Measurements from ENCODE around the gene KDELR3.

DNA sequence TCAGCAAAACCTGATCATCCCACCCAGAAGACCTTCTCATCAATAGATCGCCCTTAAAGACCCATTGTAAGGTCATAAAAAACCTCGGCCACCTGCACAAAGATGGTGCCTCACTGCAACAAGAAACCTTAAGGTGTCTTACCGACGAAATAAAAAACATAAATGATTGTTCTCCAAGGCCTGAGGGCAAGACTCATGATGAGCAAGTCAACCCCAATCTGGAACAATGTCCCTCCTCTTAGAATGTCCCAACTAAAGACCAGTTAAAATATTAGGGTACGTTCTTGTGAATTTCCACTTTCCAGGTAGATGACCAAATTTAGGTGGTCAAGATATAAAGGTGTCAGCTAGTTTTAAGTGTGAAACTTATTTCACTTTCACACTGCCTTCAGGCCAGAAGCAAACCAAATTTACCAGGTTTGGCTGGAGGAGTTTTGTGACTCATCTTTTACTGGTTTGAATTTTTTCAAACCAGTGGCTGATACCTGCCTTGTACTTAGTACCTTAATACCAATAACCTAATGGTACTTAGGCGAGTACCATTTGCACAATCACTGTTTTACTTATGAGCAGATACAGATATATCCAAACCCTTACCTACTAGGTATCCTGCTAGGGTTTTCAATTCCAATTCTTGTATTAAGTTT is 14.9 kb downstream of the KDELR3 start:
- TF ChIP-seq EZH2 (IDR thresholded peaks at IDR 0.05; ENCODE audit: borderline replicate concordance, low read length): no peak
- TF ChIP-seq, protein P1, sequence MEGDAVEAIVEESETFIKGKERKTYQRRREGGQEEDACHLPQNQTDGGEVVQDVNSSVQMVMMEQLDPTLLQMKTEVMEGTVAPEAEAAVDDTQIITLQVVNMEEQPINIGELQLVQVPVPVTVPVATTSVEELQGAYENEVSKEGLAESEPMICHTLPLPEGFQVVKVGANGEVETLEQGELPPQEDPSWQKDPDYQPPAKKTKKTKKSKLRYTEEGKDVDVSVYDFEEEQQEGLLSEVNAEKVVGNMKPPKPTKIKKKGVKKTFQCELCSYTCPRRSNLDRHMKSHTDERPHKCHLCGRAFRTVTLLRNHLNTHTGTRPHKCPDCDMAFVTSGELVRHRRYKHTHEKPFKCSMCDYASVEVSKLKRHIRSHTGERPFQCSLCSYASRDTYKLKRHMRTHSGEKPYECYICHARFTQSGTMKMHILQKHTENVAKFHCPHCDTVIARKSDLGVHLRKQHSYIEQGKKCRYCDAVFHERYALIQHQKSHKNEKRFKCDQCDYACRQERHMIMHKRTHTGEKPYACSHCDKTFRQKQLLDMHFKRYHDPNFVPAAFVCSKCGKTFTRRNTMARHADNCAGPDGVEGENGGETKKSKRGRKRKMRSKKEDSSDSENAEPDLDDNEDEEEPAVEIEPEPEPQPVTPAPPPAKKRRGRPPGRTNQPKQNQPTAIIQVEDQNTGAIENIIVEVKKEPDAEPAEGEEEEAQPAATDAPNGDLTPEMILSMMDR (IDR thresholded peaks at IDR 0.05; ENCODE audit: low read length): no peak

Measured in OCI-LY1 (cell line).